Vagina (tissue), 2 donors: ENCODE measurements around the gene GAREM1.

Experiments used
- POLR2A ChIP-seq, 2 donors: fragments of 450-650 bp; IDR thresholded peaks; one replicate each; pipeline ENCODE4 v1.6.1; 2017; ENCODE audit warnings: antibody characterized with exemption in 2 of 2, mild to moderate bottlenecking in 2 of 2, moderate library complexity in 2 of 2
- TF ChIP-seq, protein P1 (sequence below), 3 experiments: fragments of 450-650 bp in 2 of 3; fragments of 200-600 bp in 1 of 3; sonication (generic) in 1 of 3; IDR thresholded peaks; one replicate each; pipeline ENCODE4 v1.5.1; 2017 to 2019; ENCODE audit warnings: antibody characterized with exemption in 3 of 3, mild to moderate bottlenecking in 2 of 3, moderate library complexity in 2 of 3

GRCh38 chr18:32278177-32278799 lies 192.4 kb downstream of the GAREM1 start:
- TF ChIP-seq, protein P1, sequence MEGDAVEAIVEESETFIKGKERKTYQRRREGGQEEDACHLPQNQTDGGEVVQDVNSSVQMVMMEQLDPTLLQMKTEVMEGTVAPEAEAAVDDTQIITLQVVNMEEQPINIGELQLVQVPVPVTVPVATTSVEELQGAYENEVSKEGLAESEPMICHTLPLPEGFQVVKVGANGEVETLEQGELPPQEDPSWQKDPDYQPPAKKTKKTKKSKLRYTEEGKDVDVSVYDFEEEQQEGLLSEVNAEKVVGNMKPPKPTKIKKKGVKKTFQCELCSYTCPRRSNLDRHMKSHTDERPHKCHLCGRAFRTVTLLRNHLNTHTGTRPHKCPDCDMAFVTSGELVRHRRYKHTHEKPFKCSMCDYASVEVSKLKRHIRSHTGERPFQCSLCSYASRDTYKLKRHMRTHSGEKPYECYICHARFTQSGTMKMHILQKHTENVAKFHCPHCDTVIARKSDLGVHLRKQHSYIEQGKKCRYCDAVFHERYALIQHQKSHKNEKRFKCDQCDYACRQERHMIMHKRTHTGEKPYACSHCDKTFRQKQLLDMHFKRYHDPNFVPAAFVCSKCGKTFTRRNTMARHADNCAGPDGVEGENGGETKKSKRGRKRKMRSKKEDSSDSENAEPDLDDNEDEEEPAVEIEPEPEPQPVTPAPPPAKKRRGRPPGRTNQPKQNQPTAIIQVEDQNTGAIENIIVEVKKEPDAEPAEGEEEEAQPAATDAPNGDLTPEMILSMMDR (IDR thresholded peaks at IDR 0.05): no peak
- TF ChIP-seq POLR2A (IDR thresholded peaks at IDR 0.05): no peak
